Cardiac muscle cell (in vitro differentiated cells and primary cell): ENCODE results near the gene CCDC102A. TPM values are rescaled to one million over a fixed set of nuclear protein-coding genes. Genes with fewer than 3 reads are reported as not detected.

ENCODE experiments used
- DNase-seq, 2 donors: peaks; one replicate each; pipeline versions ENCODE4 v3.0.0 to v3.0.0-alpha.2; 2010 to 2017; ENCODE audit warnings: low read depth in 1 of 2, low spot score in 1 of 2
- H3K27ac ChIP-seq: fragments of 200-600 bp; sonication (generic); 2 replicates; pipeline ENCODE4 v1.5.1; 2016
- H3K27me3 ChIP-seq: fragments of 200-600 bp; sonication (generic); 2 replicates; pipeline ENCODE4 v1.6.0; 2016; ENCODE audit warnings: control low read depth
- H3K36me3 ChIP-seq: fragments of 200-600 bp; sonication (generic); 2 replicates; pipeline ENCODE4 v1.5.1; 2016; ENCODE audit warnings: control low read depth
- H3K4me1 ChIP-seq: fragments of 200-600 bp; sonication (generic); 2 replicates; pipeline ENCODE4 v1.8.1; 2017; ENCODE audit warnings: low read depth, mild to moderate bottlenecking, mixed run types
- H3K4me3 ChIP-seq: fragments of 200-600 bp; sonication (generic); 2 replicates; pipeline ENCODE4 v1.5.1; 2016; ENCODE audit warnings: mild to moderate bottlenecking
- H3K9me3 ChIP-seq: fragments of 200-600 bp; sonication (generic); 2 replicates; pipeline ENCODE4 v1.5.1; 2017; ENCODE audit warnings: low read depth, mild to moderate bottlenecking, control low read depth
- CTCF ChIP-seq: IDR thresholded peaks from 2 replicates; pipeline ENCODE4 v1.5.1; 2012; ENCODE audit warnings: low read depth, mild to moderate bottlenecking, low read length
- polyA plus RNA-seq: library from polyadenylated mRNA; unstranded; fragments of >200 nt; fragmentation: Nextera tagmentation; extraction: Ambion mirVana; gene quantifications from 2 replicates; pipeline ENCODE4 v1.2.1, GENCODE V29; 2016
- total RNA-seq: library from RNA; depleted of rRNA; stranded (reverse); fragments of >200 nt; gene quantifications from 2 replicates; pipeline ENCODE4 v1.2.3, GENCODE V29; 2016

CCDC102A gene
- total and polyA plus RNA-seq, 2 experiments from 2014 or later: 30.1 to 51.9 TPM

GRCh38 chr16:57509231-57509923, 27.0 kb downstream of the CCDC102A start:
- H3K27me3 ChIP-seq: no peaks in the 10 kb centered on the region
- H3K4me3 ChIP-seq: no peak overlapping the region
- H3K36me3 ChIP-seq: no peaks in the 10 kb centered on the region
- no peaks in the 10 kb centered on the region for H3K9me3 ChIP-seq
- peak in 1 of 2 donors; percentile 55 for DNase-seq
- peaks cover 81% of the 10 kb centered on the region for H3K4me1 ChIP-seq
- no peak for TF ChIP-seq CTCF
- peak overlapping the region; percentile 99 for H3K27ac ChIP-seq

GRCh38 chr16:57508035-57508425, 28.3 kb downstream of the CCDC102A start:
- Histone ChIP-seq H3K4me1 (peaks cover 81% of the 10 kb centered on the region), H3K36me3 (no peaks in the 10 kb centered on the region), H3K9me3 (no peaks in the 10 kb centered on the region), H3K27ac (peak overlapping the region; percentile 99), H3K4me3 (no peak overlapping the region), H3K27me3 (no peaks in the 10 kb centered on the region)
- no peak for DNase-seq
- TF ChIP-seq CTCF: no peak

- no peaks in the 10 kb centered on the region for H3K27me3 ChIP-seq
- H3K36me3 ChIP-seq: no peaks in the 10 kb centered on the region
- no peak for TF ChIP-seq CTCF
- peaks cover 82% of the 10 kb centered on the region for H3K4me1 ChIP-seq
- no peak for DNase-seq
- no peak overlapping the region for H3K4me3 ChIP-seq
- H3K27ac ChIP-seq: peak overlapping the region; percentile 99
- H3K9me3 ChIP-seq: no peaks in the 10 kb centered on the region
Measured at GRCh38 chr16:57507136-57508034, 29.0 kb downstream of the CCDC102A start.

- Histone ChIP-seq H3K27me3 (no peaks in the 10 kb centered on the region), H3K27ac (peak overlapping the region; percentile 76), H3K4me3 (no peak overlapping the region), H3K4me1 (peaks cover 86% of the 10 kb centered on the region), H3K36me3 (no peaks in the 10 kb centered on the region), H3K9me3 (no peaks in the 10 kb centered on the region)
- no peak for DNase-seq
- no peak for TF ChIP-seq CTCF
Measured at GRCh38 chr16:57505169-57505568, 31.2 kb downstream of the CCDC102A start.

- no peaks in the 10 kb centered on the region for H3K9me3 ChIP-seq
- no peak for DNase-seq
- H3K4me3 ChIP-seq: no peak overlapping the region
- peaks cover 83% of the 10 kb centered on the region for H3K4me1 ChIP-seq
- H3K36me3 ChIP-seq: no peaks in the 10 kb centered on the region
- no peak for TF ChIP-seq CTCF
- H3K27ac ChIP-seq: peak overlapping the region; percentile 97
- no peaks in the 10 kb centered on the region for H3K27me3 ChIP-seq
Measured at GRCh38 chr16:57504491-57504890, 31.9 kb downstream of the CCDC102A start.
